NCI-H510A (cell line): Measurements from ENCODE around the gene SLC22A16.

Source experiments
- DNase-seq: peaks from one replicate; lab custom pipeline; 2025; lab: John Stamatoyannopoulos, UW

SLC22A16 gene

DNA sequence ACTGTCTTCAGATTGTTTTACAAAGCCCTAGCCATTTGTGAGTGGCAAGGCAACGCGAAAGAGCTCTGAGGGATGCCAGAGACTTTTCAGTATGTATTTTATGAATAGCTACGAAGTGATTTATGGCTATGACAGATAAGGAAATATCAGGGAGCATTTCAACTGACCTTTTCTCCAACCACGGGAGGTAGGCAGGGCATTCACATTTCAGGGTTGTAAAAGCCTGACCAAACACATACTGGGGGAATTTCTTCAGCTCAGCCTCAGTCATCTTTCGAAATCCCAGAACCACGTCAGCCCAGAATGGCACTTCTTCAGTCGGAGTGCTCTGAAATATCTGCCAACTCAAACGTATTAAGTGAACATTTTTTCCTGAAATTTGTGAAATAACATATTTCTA lies 71.8 kb downstream of the SLC22A16 start:
- DNase-seq: no peak

DNA sequence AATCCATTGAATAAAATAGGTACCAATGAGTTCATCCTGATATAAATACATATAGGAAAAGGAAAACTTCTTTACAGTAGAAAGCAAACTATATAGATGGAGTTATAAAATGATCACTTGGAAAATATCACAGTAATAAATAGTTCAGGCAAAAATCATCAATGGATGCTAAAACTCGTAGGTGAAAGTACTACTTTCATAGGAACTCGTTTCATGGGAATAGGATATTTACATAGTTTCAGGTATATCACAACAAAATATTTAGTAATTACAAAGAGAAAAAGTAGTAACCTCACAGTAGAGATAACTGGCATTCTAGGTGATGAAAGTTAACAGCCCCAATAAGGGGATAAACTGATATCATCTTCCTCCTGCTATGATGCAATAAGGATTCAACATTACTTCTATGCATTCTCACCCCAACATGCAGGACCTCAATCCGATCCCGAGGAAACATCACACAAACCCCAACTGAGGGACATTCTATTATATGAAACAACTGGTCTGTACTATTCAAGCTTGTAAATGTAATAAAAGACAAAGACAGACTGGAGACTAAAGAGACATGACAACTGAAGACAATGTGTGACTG lies 74.7 kb downstream of the SLC22A16 start:
- no peak for DNase-seq

DNA sequence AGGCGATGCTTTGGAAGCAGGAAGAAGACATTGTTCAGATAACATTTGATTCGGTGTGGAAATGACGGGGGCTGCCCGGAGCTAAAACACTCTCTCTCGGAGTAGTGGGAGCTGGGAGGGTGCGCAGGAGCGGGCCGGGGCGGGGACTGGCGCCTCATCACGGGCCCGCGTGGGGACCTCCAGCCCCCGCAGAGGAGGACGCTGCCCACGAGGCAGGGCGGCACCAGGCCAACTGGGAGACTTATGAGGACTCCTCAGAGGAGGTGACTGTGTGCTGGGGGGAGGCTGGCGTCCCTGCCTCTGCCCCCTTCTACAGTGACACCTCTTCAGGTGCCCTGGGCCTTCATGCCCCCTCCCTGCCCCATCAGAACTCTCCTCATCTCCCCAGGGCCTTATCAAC lies 76.2 kb downstream of the SLC22A16 start:
- no peak for DNase-seq

DNA sequence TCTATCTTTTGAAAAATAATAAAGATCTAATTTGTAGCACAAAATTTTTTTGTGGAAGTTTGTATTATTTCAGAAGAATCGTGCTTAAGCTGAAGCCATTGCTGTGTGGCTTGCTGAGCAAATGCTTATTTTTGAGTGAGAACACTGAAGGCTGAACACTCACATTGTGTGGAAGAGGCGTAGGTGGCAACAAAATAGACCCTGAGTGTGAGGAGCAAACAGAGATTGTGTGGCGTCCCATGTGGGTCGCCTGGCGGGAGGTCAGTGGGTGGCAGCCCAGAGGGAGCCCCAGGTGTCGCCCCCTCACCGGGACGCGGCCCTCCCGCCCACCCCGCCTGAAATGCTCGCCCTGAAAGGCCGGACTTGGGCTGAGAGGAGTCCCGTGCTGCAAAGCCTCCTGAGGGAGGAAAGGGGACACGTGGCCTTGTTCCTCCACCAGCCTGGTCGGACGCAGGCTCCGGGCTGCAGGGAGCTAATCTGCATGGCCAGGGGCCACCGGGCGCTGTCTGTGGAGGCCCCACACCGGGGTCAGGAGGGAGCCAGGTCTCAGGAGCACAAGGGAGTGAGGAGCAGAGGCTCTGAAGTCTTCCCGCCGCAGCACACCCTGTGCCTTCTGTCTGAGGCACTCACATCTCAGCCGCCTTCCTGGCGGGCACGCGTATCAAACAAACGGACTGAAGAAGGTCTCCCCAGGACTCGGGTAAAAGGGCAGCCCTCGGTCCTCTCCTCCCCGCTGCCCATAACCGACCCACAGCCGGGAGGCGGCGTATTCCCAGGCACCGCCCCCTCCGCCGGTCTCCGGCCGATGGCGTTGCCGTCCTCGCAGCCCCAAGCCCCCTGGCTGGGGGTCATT lies 77.0 kb downstream of the SLC22A16 start:
- DNase-seq: no peak

DNA sequence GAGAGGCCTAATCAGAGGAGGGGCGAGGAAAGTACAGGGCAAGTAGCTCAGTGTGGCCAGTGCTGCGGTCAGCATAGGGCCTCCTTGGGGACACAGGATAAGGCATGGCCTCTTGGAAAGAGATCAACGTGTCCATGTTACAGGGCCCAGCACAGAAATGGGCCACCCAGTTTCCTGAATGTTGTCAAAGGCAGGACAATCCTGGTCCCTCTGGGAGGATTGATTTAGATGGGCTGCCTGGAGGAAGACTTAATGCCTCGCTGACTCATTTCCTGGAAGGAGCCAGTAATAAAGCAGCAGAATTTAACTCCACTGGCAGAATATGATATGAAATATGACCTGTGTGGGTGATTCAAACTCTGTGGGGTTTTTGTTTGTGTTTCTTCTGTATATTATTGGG lies 77.6 kb downstream of the SLC22A16 start:
- no peak for DNase-seq

DNA sequence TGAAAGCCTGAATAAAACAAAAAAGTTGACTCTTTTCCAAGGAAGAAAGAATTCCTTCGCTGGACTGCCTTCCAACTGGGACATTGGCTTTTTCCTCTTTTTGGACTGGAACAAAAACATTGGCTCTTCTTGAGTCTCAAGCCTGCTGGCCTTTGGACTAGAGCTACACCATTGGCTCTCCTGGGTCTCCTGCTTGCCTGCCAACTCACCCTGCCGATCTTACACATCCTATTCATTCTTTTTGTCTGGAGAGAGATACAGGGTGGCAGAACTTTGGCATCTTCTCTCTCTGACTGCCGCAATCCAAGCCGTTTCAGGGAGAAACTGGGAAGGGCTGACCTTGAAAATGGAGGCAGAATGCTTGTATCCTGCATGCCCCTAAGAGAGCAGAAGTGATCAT lies 81.2 kb downstream of the SLC22A16 start:
- DNase-seq: no peak

DNA sequence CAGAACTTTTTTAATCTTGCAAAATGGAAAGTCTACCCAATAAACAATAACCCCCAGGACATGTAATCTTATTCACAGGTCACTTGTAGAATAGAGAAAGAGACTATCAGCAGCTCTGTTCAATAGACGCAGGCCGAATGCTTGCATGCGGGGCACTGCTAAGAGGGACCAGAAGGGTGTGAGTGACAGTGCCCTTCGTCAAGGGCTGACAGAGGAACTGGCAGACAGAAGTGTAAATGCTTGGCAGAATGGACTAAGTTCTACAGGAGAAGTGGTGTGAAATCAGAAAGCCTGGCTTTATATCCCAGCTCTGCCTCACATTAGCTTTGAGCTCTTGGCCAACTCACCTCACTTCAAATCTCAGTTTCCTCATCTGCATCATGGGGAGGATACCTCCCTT lies 82.0 kb downstream of the SLC22A16 start:
- DNase-seq: no peak

DNA sequence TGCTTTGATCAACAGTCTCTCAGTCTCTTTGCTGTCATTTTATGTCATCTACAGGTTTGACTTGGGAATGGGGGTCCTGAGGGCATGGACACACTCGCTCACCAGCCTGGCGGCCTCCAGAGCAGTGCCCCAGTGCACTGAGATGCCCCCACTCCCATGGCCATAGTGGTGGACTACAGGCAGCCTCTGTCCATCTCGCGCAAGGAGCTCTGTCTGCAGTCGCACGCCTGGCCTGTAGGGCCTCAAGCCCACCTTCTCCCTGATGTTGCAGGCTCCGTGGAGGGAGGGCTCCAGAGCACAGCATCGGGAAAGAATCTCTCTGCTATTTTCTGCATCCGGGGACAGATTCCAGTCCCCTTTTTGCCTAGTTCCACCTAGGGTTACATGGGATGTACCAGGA lies 83.7 kb downstream of the SLC22A16 start:
- no peak for DNase-seq

DNA sequence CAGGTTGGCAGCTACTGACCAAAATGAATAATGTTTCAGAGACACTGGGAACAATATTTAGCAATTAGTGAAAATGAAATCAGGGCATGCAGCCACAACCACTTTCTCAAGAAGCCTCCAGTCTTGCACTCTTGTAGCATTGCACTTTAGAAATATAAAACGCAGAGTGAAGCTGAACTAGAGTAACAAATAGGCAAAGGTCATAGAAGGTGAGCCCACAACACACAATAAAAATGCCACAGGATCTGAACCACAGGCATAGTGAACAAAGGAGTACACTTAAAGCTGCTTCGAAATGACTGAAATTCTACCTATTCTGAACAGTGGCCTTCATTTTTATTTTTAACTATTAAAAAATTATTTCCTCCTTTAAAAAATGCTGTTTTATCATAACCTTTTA lies 86.0 kb downstream of the SLC22A16 start:
- DNase-seq: no peak

DNA sequence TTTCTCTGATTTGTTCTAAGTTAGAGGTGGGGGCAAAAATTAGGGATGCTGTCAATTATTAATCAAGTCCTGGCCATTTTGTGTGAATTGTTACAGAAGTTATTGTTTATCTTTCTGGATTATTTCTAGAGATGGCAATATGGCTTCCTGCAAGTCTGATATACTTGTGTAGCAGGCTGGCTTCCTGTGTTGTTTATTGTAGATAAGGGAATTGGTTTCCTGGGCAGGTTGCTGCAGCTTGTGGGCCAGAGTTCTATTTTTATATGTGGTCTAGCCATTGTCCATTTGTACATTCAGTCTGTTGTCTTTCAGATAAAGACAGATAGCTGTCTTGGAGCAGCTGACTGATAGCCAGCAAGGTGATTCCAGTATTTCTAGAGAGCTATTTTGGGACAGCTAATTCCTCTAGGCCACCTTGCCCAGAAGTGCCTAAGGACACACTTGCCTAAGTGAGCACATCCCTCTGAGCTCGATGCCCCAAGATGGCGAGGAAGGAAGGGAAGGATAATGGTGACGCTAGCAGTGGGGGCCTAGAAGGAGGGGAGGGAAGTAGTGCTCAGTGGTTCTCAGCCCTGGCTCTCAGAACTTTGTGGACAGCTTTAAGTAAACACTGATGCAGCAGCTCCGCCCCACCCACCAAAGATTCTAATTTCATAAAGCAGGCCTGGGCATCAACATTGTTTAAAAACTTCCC lies 86.6 kb downstream of the SLC22A16 start:
- DNase-seq: no peak

DNA sequence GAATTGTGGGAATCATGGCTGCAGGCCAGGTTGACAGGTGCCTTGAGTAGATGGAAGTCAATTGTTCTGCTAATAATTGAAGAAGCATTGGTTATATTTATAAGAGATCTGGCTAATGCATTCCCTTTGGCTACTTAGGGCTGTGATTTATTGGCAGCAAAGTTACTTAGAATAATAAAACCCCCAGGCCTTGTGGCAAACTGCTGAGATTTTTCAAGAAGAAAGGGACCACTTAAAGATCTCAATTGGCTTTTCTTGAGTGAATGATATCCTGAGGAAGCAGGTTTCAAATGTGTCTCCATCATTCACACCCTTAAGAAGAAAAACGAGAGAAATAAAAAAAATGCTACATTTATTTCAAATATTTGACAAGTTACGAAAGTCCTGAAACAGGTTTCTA lies 88.4 kb downstream of the SLC22A16 start:
- DNase-seq: no peak

DNA sequence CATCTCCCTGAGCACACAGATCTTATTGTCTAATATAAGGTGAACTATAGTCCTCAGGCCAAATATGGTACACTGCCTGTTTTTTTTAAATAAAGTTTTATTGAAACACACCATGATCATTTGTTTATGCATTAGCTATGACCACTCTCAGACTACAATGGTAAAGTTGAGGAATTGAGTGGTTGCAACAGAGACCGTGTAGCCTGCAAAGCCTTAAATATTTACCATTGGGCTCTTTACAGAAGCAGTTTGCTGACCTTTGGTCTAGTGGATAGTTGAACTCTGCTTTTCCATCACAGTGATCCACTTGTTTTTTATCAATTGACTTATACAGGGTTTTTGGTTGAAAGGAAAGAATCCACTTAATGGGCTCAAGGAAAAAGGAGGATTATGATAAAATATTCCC lies 91.0 kb downstream of the SLC22A16 start:
- no peak for DNase-seq

DNA sequence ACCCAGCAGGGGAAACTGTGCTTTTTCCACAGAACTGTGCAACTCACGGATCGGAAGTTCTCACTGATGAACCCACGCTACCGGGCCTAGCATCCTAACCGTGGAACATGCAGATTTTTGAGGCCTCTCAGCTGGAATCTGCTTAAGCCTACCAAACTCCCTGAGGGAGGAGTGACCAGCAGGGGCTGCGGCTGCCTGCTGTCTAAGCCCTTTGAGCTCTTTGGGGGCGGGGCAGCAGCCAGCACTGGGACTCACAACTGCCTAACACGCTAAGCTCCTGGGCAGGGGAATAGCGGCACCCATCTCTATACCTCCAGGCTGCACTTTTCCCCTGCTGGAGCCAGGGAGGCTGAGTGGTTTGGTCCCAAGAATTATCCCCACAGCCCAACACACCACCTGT lies 97.9 kb downstream of the SLC22A16 start:
- DNase-seq: no peak
